ENCODE results near the gene MRPL55.

DNA sequence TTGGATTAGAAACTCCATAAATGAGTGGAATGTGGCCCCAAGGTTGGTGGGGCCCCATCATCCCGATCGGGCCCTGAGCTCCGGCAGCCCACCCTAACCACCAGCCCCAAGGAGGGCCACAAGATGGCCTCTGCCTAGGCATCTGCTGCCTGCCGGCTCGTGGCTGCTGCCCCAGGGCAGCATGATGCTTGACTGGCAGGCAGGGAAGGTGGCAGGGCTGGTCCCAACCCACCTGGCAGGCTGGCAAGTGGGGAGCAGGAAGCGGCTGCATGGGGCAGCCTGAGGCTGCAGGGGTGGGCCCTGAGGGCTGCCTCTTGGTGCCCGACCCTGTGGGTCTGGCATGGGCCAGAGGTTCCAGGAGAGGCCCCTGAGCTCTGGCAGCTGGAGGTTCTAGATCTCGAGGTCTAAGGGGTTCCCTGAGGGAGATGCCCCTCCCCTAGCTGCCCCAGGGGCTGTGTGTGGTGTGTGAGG is 39.9 kb upstream of the MRPL55 start:
- no peak for TF ChIP-seq TAF1 (CRISPR knock-in tag; IDR thresholded peaks at IDR 0.05)
- TF ChIP-seq MXI1 (IDR thresholded peaks at IDR 0.05; ENCODE audit: borderline replicate concordance, low read depth, low read length), result no peak

Data from HepG2 (cell line).